ENCODE results near the gene UHRF2.
A peak's percentile ranks its signal among the peaks of the same experiment; 100 is the strongest.
"Not testable (repeated sequence)": the region's sequence is repeated elsewhere in the genome, so short reads cannot be mapped to it uniquely, and the experiment has no call there.

The UHRF2 gene

GRCh38 chr9:6495466-6495865 is 82.5 kb downstream of the UHRF2 start:
- peak; percentile 5 for DNase-seq

- DNase-seq = no peak
These were observed 86.0 kb downstream of the UHRF2 start for GRCh38 chr9:6498982-6499381.

- DNase-seq = no peak
These were observed 88.7 kb downstream of the UHRF2 start for GRCh38 chr9:6501526-6502210.

GRCh38 chr9:6502399-6502798 is 89.4 kb downstream of the UHRF2 start:
- DNase-seq = no peak

GRCh38 chr9:6506571-6506970 is 93.6 kb downstream of the UHRF2 start:
- DNase-seq = no peak

GRCh38 chr9:6512085-6512657 is 99.2 kb downstream of the UHRF2 start:
- no peak for DNase-seq

GRCh38 chr9:6522263-6522662 is 109.3 kb downstream of the UHRF2 start:
- no peak for DNase-seq

- no peak for DNase-seq
These were observed 112.5 kb downstream of the UHRF2 start for GRCh38 chr9:6525326-6526045.

GRCh38 chr9:6535594-6535993 is 122.6 kb downstream of the UHRF2 start:
- no peak for DNase-seq

- DNase-seq = no peak
These were observed 125.7 kb downstream of the UHRF2 start for GRCh38 chr9:6538666-6539071.

GRCh38 chr9:6542617-6543016 is 129.6 kb downstream of the UHRF2 start:
- not testable (repeated sequence) for DNase-seq

GRCh38 chr9:6543204-6543603 is 130.2 kb downstream of the UHRF2 start:
- no peak for DNase-seq

- DNase-seq = no peak
These were observed 132.2 kb downstream of the UHRF2 start for GRCh38 chr9:6545017-6545691.

GRCh38 chr9:6549106-6549800 is 136.3 kb downstream of the UHRF2 start:
- DNase-seq = peak; percentile 87

- peak; percentile 62 for DNase-seq
These were observed 138.1 kb downstream of the UHRF2 start for GRCh38 chr9:6551136-6551535.

- DNase-seq = peak; percentile 43
These were observed 139.0 kb downstream of the UHRF2 start for GRCh38 chr9:6552033-6552432.

GRCh38 chr9:6552498-6553121 is 139.6 kb downstream of the UHRF2 start:
- no peak for DNase-seq

- no peak for DNase-seq
These were observed 140.9 kb downstream of the UHRF2 start for GRCh38 chr9:6553866-6554265.
